Bone marrow (tissue), 2 donors: ENCODE data around the gene BAZ2B.

Experiments used
- DNase-seq, 2 donors: peaks; one replicate each; lab custom pipeline; 2025; lab: John Stamatoyannopoulos, UW

The BAZ2B gene

GRCh38 chr2:159617100-159617499 lies 752 bp upstream of the BAZ2B start:
- DNase-seq, result no peak

- peak; percentile 76 to 94 for DNase-seq
These were observed 722 bp downstream of the BAZ2B start for GRCh38 chr2:159615367-159616285.

GRCh38 chr2:159614534-159615366 lies 1.6 kb downstream of the BAZ2B start:
- peak in 1 of 2 donors; percentile 94 for DNase-seq

- DNase-seq, result no peak
These were observed 2.6 kb downstream of the BAZ2B start for GRCh38 chr2:159613651-159614285.

- no peak for DNase-seq
These were observed 3.3 kb downstream of the BAZ2B start for GRCh38 chr2:159613091-159613490.

GRCh38 chr2:159612255-159612901 lies 4.0 kb downstream of the BAZ2B start:
- DNase-seq, result no peak

GRCh38 chr2:159609811-159610549 lies 6.4 kb downstream of the BAZ2B start:
- DNase-seq, result no peak

- DNase-seq, result no peak
These were observed 7.5 kb downstream of the BAZ2B start for GRCh38 chr2:159608723-159609308.

- no peak for DNase-seq
These were observed 8.2 kb downstream of the BAZ2B start for GRCh38 chr2:159608108-159608507.

GRCh38 chr2:159606287-159606686 lies 10.1 kb downstream of the BAZ2B start:
- DNase-seq, result peak in 1 of 2 donors; percentile 6

GRCh38 chr2:159605441-159606178 lies 10.7 kb downstream of the BAZ2B start:
- no peak for DNase-seq

- DNase-seq, result no peak
These were observed 12.2 kb downstream of the BAZ2B start for GRCh38 chr2:159604159-159604558.

- no peak for DNase-seq
These were observed 15.6 kb downstream of the BAZ2B start for GRCh38 chr2:159600752-159601151.

GRCh38 chr2:159595410-159596046 lies 20.8 kb downstream of the BAZ2B start:
- DNase-seq, result peak; percentile 9 to 75

GRCh38 chr2:159592441-159592840 lies 23.9 kb downstream of the BAZ2B start:
- no peak for DNase-seq

- DNase-seq, result no peak
These were observed 25.1 kb downstream of the BAZ2B start for GRCh38 chr2:159591221-159591620.

GRCh38 chr2:159589286-159589685 lies 27.1 kb downstream of the BAZ2B start:
- DNase-seq, result no peak

- no peak for DNase-seq
These were observed 30.3 kb downstream of the BAZ2B start for GRCh38 chr2:159586034-159586433.

- no peak for DNase-seq
These were observed 30.7 kb downstream of the BAZ2B start for GRCh38 chr2:159585622-159586021.

GRCh38 chr2:159584796-159585195 lies 31.6 kb downstream of the BAZ2B start:
- DNase-seq, result peak in 1 of 2 donors; percentile 62
